ENCODE data around the gene CLDND1. TPM values are rescaled to one million over a fixed set of nuclear protein-coding genes. Genes with fewer than 3 reads are reported as not detected.

The CLDND1 gene
- total RNA-seq, 6 donors from 2014 or later, result 23.9 to 91.2 (median 70.1) TPM

DNA sequence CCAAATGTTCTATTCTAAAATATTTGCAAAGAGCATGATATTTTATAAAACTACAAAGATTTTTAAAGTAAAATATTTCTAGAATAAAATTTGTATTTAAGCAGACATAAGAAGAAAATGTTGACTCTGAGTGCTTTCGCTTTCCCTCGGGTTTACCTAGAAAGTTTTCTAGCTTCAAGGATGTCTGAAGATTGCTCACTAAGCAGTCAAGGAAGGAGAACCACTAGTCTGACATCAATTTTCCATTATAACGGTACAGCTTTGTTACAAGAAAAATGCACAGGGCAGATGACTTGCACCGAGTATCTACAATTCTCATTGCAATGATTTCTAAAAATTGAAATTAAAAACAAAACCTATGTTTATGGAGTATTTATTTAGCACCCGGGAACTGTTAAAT is 23.2 kb upstream of the CLDND1 start:
- DNase-seq (no peak), ATAC-seq (ENCODE audit: low FRiP score in 2 of 2) (no peak)
- H3K4me3 ChIP-seq, result no peak overlapping the region
- TF ChIP-seq EP300 (IDR thresholded peaks at IDR 0.05) (no peak), POLR2A (IDR thresholded peaks at IDR 0.05) (no peak), POLR2AphosphoS5 (IDR thresholded peaks at IDR 0.05) (no peak)
- TF ChIP-seq, protein P1, sequence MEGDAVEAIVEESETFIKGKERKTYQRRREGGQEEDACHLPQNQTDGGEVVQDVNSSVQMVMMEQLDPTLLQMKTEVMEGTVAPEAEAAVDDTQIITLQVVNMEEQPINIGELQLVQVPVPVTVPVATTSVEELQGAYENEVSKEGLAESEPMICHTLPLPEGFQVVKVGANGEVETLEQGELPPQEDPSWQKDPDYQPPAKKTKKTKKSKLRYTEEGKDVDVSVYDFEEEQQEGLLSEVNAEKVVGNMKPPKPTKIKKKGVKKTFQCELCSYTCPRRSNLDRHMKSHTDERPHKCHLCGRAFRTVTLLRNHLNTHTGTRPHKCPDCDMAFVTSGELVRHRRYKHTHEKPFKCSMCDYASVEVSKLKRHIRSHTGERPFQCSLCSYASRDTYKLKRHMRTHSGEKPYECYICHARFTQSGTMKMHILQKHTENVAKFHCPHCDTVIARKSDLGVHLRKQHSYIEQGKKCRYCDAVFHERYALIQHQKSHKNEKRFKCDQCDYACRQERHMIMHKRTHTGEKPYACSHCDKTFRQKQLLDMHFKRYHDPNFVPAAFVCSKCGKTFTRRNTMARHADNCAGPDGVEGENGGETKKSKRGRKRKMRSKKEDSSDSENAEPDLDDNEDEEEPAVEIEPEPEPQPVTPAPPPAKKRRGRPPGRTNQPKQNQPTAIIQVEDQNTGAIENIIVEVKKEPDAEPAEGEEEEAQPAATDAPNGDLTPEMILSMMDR (IDR thresholded peaks at IDR 0.05), result no peak
- WGBS, 2 donors, result 75 to 78% methylated on average over 5 of the region's 5 CpGs
- H3K9me3 ChIP-seq, result no peaks in the 10 kb centered on the region
- H3K27me3 ChIP-seq, result no peaks in the 10 kb centered on the region
- H3K27ac ChIP-seq, result no peak overlapping the region
- H3K36me3 ChIP-seq, result no peaks in the 10 kb centered on the region
- no peaks in the 10 kb centered on the region for H3K4me1 ChIP-seq

DNA sequence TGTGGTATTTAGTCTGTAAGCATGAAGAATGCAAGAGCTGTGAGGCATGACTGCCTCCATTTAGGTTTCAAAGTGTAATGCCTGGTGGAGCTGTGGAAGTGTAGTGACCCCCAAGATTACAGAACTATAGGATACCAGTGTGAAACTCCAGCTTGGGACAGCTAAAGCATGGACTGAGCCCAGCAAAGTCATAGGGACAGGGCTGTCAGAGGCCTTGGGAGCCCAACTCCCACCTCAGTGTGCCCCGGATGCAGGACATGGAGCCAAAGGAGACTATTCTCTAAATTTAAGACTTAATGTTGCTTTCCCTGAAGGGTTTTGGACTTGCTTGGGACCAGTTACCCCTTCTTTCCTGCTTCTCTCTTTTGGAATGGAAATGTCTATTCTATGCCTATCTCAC is 19.9 kb upstream of the CLDND1 start:
- no peak for DNase-seq

DNA sequence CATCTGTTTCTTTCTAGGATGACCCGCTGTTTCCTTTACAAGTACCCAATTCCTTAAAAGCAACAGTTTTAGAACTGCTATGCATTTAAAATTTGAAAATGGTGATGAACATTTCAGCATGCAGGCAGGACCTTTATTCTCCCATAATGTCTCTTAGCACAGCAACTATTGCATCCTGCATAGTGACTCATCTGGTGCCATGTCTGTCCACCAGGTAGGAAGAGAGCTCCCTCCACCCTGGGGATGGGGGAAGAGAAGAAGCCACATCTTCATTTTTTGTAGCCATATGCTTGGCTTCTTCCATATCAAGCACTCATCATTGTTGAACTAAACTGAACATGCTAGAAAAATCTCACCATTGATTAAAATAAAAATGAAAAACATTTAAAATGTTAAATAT is 19.0 kb upstream of the CLDND1 start:
- 93 to 95% methylated on average over 1 of the region's 1 CpG for WGBS, 2 donors
- Histone ChIP-seq H3K27me3 (no peaks in the 10 kb centered on the region), H3K27ac (no peak overlapping the region), H3K9me3 (no peaks in the 10 kb centered on the region), H3K36me3 (no peaks in the 10 kb centered on the region), H3K4me3 (no peak overlapping the region), H3K4me1 (no peaks in the 10 kb centered on the region)
- no peak for ATAC-seq (ENCODE audit: low FRiP score in 2 of 2)
- no peak for DNase-seq
- TF ChIP-seq POLR2A (IDR thresholded peaks at IDR 0.05), result no peak
- TF ChIP-seq EP300 (IDR thresholded peaks at IDR 0.05), result no peak
- no peak for TF ChIP-seq POLR2AphosphoS5 (IDR thresholded peaks at IDR 0.05)
- TF ChIP-seq, protein P1 (IDR thresholded peaks at IDR 0.05), result no peak

More for the DNA sequence above, 19.9 kb upstream of the CLDND1 start:
- Histone ChIP-seq H3K4me3 (no peak overlapping the region), H3K36me3 (no peaks in the 10 kb centered on the region), H3K27me3 (no peaks in the 10 kb centered on the region), H3K27ac (no peak overlapping the region), H3K4me1 (no peaks in the 10 kb centered on the region), H3K9me3 (no peaks in the 10 kb centered on the region)
- 85% methylated on average over 1 of the region's 1 CpG; no CpG with 5 or more reads in 1 of the 2 donors for WGBS, 2 donors
- no peak for ATAC-seq (ENCODE audit: low FRiP score in 2 of 2)
- TF ChIP-seq EP300 (IDR thresholded peaks at IDR 0.05), result no peak
- no peak for TF ChIP-seq POLR2AphosphoS5 (IDR thresholded peaks at IDR 0.05)
- TF ChIP-seq, protein P1 (IDR thresholded peaks at IDR 0.05), result no peak
- no peak for TF ChIP-seq POLR2A (IDR thresholded peaks at IDR 0.05)

DNA sequence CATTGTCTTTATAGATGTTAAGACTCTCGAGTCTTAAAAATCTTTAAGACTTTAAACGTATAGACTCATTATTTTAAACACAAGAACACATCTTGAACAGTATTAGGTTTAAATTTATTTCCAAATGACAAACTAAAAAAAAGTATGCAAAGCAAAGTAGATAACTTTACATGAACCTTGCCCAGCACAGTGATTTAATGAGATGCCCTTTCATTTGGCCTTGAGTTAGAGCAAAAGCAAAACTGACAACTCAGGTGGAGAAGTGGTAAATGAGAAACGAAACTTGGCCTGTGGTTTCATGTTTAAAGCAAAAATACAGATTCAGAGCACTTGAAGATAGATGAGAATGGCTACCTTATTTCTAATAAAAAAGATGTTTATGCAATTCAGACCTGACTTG is 17.6 kb upstream of the CLDND1 start:
- H3K4me3 ChIP-seq, result no peak overlapping the region
- no peak for ATAC-seq (ENCODE audit: low FRiP score in 2 of 2)
- no peaks in the 10 kb centered on the region for H3K4me1 ChIP-seq
- no peaks in the 10 kb centered on the region for H3K9me3 ChIP-seq
- H3K27me3 ChIP-seq, result no peaks in the 10 kb centered on the region
- WGBS, 2 donors, result 79 to 82% methylated on average over 3 of the region's 3 CpGs
- no peaks in the 10 kb centered on the region for H3K36me3 ChIP-seq
- TF ChIP-seq EP300 (IDR thresholded peaks at IDR 0.05) (no peak), POLR2AphosphoS5 (IDR thresholded peaks at IDR 0.05) (no peak), POLR2A (IDR thresholded peaks at IDR 0.05) (no peak)
- TF ChIP-seq, protein P1 (IDR thresholded peaks at IDR 0.05), result no peak
- no peak overlapping the region for H3K27ac ChIP-seq
- no peak for DNase-seq

DNA sequence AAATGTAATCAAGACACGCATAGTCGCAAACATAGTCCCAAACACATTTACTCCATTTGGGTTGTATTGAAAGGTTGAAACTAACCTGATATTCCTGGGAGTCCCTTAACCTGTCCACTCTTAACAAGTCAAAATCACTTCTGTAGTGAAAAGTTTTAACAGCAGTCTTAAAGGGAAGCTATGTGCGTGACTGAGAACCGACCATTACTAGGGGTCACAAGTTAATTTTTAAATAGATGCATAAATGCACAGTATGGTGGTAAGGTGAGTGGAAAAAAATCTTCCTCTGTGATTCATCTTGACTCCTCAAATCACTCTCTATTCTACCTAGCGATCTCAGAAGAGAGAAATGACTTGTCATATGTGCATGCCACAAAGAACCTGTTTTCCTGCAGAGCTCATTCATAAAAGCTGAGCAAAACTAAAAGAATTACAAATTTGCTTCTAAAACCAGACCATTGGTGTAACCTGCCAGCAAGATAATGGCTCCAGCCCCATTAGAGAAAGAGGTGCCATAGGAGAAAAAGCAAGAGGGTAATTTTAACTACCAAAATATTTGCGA is 13.8 kb upstream of the CLDND1 start:
- Histone ChIP-seq H3K27me3 (no peaks in the 10 kb centered on the region), H3K4me1 (no peaks in the 10 kb centered on the region), H3K9me3 (no peaks in the 10 kb centered on the region), H3K4me3 (no peak overlapping the region), H3K36me3 (no peaks in the 10 kb centered on the region), H3K27ac (no peak overlapping the region)
- no peak for ATAC-seq (ENCODE audit: low FRiP score in 2 of 2)
- DNase-seq, result no peak
- no peak for TF ChIP-seq POLR2AphosphoS5 (IDR thresholded peaks at IDR 0.05)
- no peak for TF ChIP-seq POLR2A (IDR thresholded peaks at IDR 0.05)
- TF ChIP-seq EP300 (IDR thresholded peaks at IDR 0.05), result no peak
- TF ChIP-seq, protein P1 (IDR thresholded peaks at IDR 0.05), result no peak
- 86 to 87% methylated on average over 6 of the region's 6 CpGs for WGBS, 2 donors

Data from upper lobe of left lung (tissue), 6 donors.